ENCODE results near the gene ANKRD9.

ANKRD9 gene

DNA sequence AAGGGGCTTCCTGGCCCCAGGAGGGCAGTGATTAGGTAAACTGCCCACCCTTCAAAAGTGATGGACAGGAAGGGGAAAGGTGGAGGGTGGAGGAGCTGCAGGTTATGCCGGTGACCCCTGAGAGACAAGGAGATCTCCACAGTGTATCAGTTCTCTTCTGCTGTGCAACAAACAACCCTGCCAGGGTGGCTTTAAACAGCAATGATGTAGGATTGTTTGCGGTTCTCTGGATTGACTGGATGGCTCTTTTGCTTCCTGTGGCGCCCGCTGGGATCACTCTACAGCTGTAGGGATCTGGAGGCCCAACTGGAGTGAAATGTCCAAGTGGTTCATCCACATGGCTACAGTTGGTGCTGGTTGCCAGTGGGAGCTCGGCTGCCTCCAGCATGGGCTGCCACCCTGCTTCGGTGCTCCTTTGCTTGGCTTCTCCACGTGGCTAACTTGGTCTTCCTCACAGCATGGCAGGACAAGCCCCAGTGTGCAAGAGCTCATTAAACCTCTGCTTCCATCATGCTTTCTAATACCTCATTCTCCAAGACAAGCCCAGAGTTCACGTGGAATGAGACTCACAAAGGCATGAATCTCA lies 8.6 kb upstream of the ANKRD9 start:
- Histone ChIP-seq H3K9me2 (ENCODE audit: low read depth, low read length) (no peaks in the 10 kb centered on the region), H3K79me2 (ENCODE audit: insufficient read depth, low read length) (no peaks in the 10 kb centered on the region), H4K20me1 (ENCODE audit: insufficient read depth, low read length) (no peaks in the 10 kb centered on the region), H3K4me3 (ENCODE audit: low read depth, low read length, poor library complexity, severe bottlenecking) (no peak overlapping the region), H3K9me3 (ENCODE audit: low read length) (no peaks in the 10 kb centered on the region), H3K27ac (ENCODE audit: low read depth, low read length, poor library complexity, severe bottlenecking) (no peak overlapping the region), H3K9ac (ENCODE audit: low read length) (no peak overlapping the region), H3K36me3 (ENCODE audit: insufficient read depth, low read length) (no peaks in the 10 kb centered on the region), H3K27me3 (ENCODE audit: insufficient read depth, low read length) (no peaks in the 10 kb centered on the region), H3K4me1 (ENCODE audit: insufficient read depth, low read length, severe bottlenecking) (peaks cover 9% of the 10 kb centered on the region), H3K4me2 (ENCODE audit: low read length) (no peak overlapping the region), H2AFZ (ENCODE audit: low read length) (no peak overlapping the region), H3F3A (ENCODE audit: insufficient read depth, low read length) (no peaks in the 10 kb centered on the region)
- TF ChIP-seq CTCF (IDR thresholded peaks at IDR 0.05; ENCODE audit: low read length) (no peak), EZH2 (IDR thresholded peaks at IDR 0.05; ENCODE audit: borderline replicate concordance, low read length) (no peak)

DNA sequence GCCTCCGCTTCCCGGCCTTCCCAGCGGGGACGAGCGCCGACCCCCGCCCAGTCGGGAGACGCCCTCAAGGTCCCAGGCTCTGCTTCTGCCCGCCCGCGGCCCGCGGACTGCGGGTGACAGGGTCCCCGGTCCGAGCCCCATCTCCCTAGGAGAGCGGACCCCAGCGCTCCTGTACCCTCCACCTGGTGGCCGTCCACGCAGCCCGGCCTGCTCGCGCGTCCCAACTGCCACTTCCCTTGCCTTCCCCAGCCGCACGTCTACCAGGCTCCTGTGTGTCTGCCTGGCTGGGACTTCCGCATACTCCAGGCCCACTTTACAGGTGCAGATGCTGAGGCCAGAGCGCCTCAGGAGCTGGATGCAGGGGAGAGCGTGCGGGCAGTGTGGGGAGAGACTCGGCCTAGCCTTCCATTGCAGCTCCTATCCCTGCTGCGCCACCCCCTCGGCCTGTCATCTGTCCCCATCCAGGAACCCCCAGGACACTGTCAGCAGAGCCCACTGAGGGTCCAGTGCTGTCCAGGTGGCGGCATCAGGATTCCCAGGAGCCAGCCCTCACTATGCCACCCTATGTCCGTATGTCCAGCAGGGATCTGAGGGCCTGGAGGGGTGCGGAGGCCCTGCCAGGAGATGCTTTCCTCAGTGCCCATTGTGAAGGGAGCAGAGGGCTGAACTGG lies 8.0 kb upstream of the ANKRD9 start:
- peak overlapping the region; percentile 71 for H3K9ac ChIP-seq (ENCODE audit: low read length)
- H2AFZ ChIP-seq (ENCODE audit: low read length) = no peak overlapping the region
- no peaks in the 10 kb centered on the region for H4K20me1 ChIP-seq (ENCODE audit: insufficient read depth, low read length)
- peak overlapping the region; percentile 70 for H3K4me3 ChIP-seq (ENCODE audit: low read depth, low read length, poor library complexity, severe bottlenecking)
- no peaks in the 10 kb centered on the region for H3K9me2 ChIP-seq (ENCODE audit: low read depth, low read length)
- H3F3A ChIP-seq (ENCODE audit: insufficient read depth, low read length) = no peaks in the 10 kb centered on the region
- TF ChIP-seq CTCF (IDR thresholded peaks at IDR 0.05; ENCODE audit: low read length) (no peak), EZH2 (IDR thresholded peaks at IDR 0.05; ENCODE audit: borderline replicate concordance, low read length) (no peak)
- no peaks in the 10 kb centered on the region for H3K79me2 ChIP-seq (ENCODE audit: insufficient read depth, low read length)
- H3K4me2 ChIP-seq (ENCODE audit: low read length) = peak overlapping the region; percentile 75
- peaks cover 9% of the 10 kb centered on the region for H3K4me1 ChIP-seq (ENCODE audit: insufficient read depth, low read length, severe bottlenecking)
- no peaks in the 10 kb centered on the region for H3K27me3 ChIP-seq (ENCODE audit: insufficient read depth, low read length)
- no peak overlapping the region for H3K27ac ChIP-seq (ENCODE audit: low read depth, low read length, poor library complexity, severe bottlenecking)
- no peaks in the 10 kb centered on the region for H3K9me3 ChIP-seq (ENCODE audit: low read length)
- H3K36me3 ChIP-seq (ENCODE audit: insufficient read depth, low read length) = no peaks in the 10 kb centered on the region

GRCh38 chr14:102516531-102517391 lies 7.2 kb upstream of the ANKRD9 start:
- H4K20me1 ChIP-seq (ENCODE audit: insufficient read depth, low read length) = no peaks in the 10 kb centered on the region
- H3K4me3 ChIP-seq (ENCODE audit: low read depth, low read length, poor library complexity, severe bottlenecking) = peak overlapping the region; percentile 70
- H2AFZ ChIP-seq (ENCODE audit: low read length) = no peak overlapping the region
- no peaks in the 10 kb centered on the region for H3K36me3 ChIP-seq (ENCODE audit: insufficient read depth, low read length)
- H3K4me2 ChIP-seq (ENCODE audit: low read length) = peak overlapping the region; percentile 75
- no peaks in the 10 kb centered on the region for H3K9me2 ChIP-seq (ENCODE audit: low read depth, low read length)
- TF ChIP-seq EZH2 (IDR thresholded peaks at IDR 0.05; ENCODE audit: borderline replicate concordance, low read length) (no peak), CTCF (IDR thresholded peaks at IDR 0.05; ENCODE audit: low read length) (peak; percentile 38)
- no peak overlapping the region for H3K27ac ChIP-seq (ENCODE audit: low read depth, low read length, poor library complexity, severe bottlenecking)
- peaks cover 9% of the 10 kb centered on the region for H3K4me1 ChIP-seq (ENCODE audit: insufficient read depth, low read length, severe bottlenecking)
- H3K9me3 ChIP-seq (ENCODE audit: low read length) = no peaks in the 10 kb centered on the region
- H3F3A ChIP-seq (ENCODE audit: insufficient read depth, low read length) = no peaks in the 10 kb centered on the region
- no peaks in the 10 kb centered on the region for H3K27me3 ChIP-seq (ENCODE audit: insufficient read depth, low read length)
- H3K9ac ChIP-seq (ENCODE audit: low read length) = peak overlapping the region; percentile 71
- H3K79me2 ChIP-seq (ENCODE audit: insufficient read depth, low read length) = no peaks in the 10 kb centered on the region

Measured in OCI-LY1 (cell line).